ENCODE data around the gene SLC17A1. TPM values are rescaled to one million over a fixed set of nuclear protein-coding genes. Genes with fewer than 3 reads are reported as not detected.

Gene SLC17A1
- total and polyA plus RNA-seq, 2 of the 13 experiments (the other 11 are each of a cell fraction or from before 2014, with no cell fraction given): 0.09 to 2.1 TPM

- no peak for TF ChIP-seq CENPX (CRISPR knock-in tag; IDR thresholded peaks at IDR 0.05)
- no peak for TF ChIP-seq THAP8 (CRISPR knock-in tag; IDR thresholded peaks at IDR 0.05; ENCODE audit: borderline replicate concordance)
- TF ChIP-seq, protein P1, sequence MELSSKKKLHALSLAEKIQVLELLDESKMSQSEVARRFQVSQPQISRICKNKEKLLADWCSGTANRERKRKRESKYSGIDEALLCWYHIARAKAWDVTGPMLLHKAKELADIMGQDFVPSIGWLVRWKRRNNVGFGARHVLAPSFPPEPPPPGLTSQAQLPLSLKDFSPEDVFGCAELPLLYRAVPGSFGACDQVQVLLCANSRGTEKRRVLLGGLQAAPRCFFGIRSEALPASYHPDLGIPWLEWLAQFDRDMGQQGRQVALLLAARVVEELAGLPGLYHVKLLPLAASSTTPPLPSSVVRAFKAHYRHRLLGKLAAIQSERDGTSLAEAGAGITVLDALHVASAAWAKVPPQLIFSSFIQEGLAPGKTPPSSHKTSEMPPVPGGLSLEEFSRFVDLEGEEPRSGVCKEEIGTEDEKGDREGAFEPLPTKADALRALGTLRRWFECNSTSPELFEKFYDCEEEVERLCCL (CRISPR knock-in tag; IDR thresholded peaks at IDR 0.05; ENCODE audit: borderline replicate concordance): no peak
- TF ChIP-seq, protein P2, sequence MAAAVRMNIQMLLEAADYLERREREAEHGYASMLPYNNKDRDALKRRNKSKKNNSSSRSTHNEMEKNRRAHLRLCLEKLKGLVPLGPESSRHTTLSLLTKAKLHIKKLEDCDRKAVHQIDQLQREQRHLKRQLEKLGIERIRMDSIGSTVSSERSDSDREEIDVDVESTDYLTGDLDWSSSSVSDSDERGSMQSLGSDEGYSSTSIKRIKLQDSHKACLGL (CRISPR knock-in tag; IDR thresholded peaks at IDR 0.05): no peak
- TF ChIP-seq ZNF780A (CRISPR knock-in tag; IDR thresholded peaks at IDR 0.05): no peak
- TF ChIP-seq MAF1 (CRISPR knock-in tag; IDR thresholded peaks at IDR 0.05; ENCODE audit: borderline replicate concordance): no peak
- TF ChIP-seq HDAC2 (CRISPR knock-in tag; IDR thresholded peaks at IDR 0.05): peak; percentile 50; the same call in 1 of the 2 replicates
- no peak; the same call in 1 of the 2 replicates for TF ChIP-seq ZNF12 (CRISPR knock-in tag; IDR thresholded peaks at IDR 0.05)
- no peak for TF ChIP-seq ZFP36L2 (CRISPR knock-in tag; IDR thresholded peaks at IDR 0.05)
- TF ChIP-seq, protein P3, sequence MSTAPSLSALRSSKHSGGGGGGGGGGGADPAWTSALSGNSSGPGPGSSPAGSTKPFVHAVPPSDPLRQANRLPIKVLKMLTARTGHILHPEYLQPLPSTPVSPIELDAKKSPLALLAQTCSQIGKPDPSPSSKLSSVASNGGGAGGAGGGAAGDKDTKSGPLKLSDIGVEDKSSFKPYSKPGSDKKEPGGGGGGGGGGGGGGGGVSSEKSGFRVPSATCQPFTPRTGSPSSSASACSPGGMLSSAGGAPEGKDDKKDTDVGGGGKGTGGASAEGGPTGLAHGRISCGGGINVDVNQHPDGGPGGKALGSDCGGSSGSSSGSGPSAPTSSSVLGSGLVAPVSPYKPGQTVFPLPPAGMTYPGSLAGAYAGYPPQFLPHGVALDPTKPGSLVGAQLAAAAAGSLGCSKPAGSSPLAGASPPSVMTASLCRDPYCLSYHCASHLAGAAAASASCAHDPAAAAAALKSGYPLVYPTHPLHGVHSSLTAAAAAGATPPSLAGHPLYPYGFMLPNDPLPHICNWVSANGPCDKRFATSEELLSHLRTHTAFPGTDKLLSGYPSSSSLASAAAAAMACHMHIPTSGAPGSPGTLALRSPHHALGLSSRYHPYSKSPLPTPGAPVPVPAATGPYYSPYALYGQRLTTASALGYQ (CRISPR knock-in tag; IDR thresholded peaks at IDR 0.05): 0 out of 2 replicates have a peak, but pooled peaks have one; percentile 42
- no peak for TF ChIP-seq TAF15 (IDR thresholded peaks at IDR 0.05; ENCODE audit: low read depth, low read length, poor library complexity, severe bottlenecking)
- no peak for TF ChIP-seq GZF1 (CRISPR knock-in tag; IDR thresholded peaks at IDR 0.05)
- no peak for TF ChIP-seq GLMP (CRISPR knock-in tag; IDR thresholded peaks at IDR 0.05; ENCODE audit: borderline replicate concordance)
- no peak for TF ChIP-seq ZNF746 (CRISPR knock-in tag; IDR thresholded peaks at IDR 0.05)
- peak; percentile 85 for TF ChIP-seq ONECUT2 (CRISPR knock-in tag; IDR thresholded peaks at IDR 0.05)
- TF ChIP-seq ZNF766 (CRISPR knock-in tag; IDR thresholded peaks at IDR 0.05; ENCODE audit: borderline replicate concordance): no peak
- no peak for TF ChIP-seq ZNF770 (CRISPR knock-in tag; IDR thresholded peaks at IDR 0.05)
- no peak for TF ChIP-seq FOSL1 (CRISPR knock-in tag; IDR thresholded peaks at IDR 0.05; ENCODE audit: borderline replicate concordance)
- TF ChIP-seq ZNF121 (CRISPR knock-in tag; IDR thresholded peaks at IDR 0.05): no peak
- peak; percentile 67 for TF ChIP-seq MED1 (CRISPR knock-in tag; IDR thresholded peaks at IDR 0.05)
- TF ChIP-seq TMF1 (CRISPR knock-in tag; IDR thresholded peaks at IDR 0.05; ENCODE audit: low read depth): no peak
- 0 out of 2 replicates have a peak, but pooled peaks have one; percentile 41 for TF ChIP-seq ZNF331 (CRISPR knock-in tag; IDR thresholded peaks at IDR 0.05)
- TF ChIP-seq, protein P4, sequence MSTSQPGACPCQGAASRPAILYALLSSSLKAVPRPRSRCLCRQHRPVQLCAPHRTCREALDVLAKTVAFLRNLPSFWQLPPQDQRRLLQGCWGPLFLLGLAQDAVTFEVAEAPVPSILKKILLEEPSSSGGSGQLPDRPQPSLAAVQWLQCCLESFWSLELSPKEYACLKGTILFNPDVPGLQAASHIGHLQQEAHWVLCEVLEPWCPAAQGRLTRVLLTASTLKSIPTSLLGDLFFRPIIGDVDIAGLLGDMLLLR (CRISPR knock-in tag; IDR thresholded peaks at IDR 0.05): no peak
These were observed 31.5 kb upstream of the SLC17A1 start (continued) for GRCh38 chr6:25863360-25863759.

All from HepG2 (cell line).